WTC11 (cell line): ENCODE data around the gene ANKRA2. TPM values are rescaled to one million over a fixed set of nuclear protein-coding genes. Genes with fewer than 3 reads are reported as not detected.

Experiments used
- ATAC-seq: fragments of 200-7000 bp; cut with Tn5 transposase; 2 replicates; pipeline ENCODE4 v1.10.0; 2021; ENCODE audit warnings: mild to moderate bottlenecking, moderate library complexity
- CTCF ChIA-PET: fragments of 300-600 bp; sonication (Branson Sonifier 250); formaldehyde crosslinking; loops from one replicate; lab custom pipeline; 2021; ENCODE audit warnings: antibody characterized with exemption; lab: Charles Lee
- POLR2A ChIA-PET: fragments of 350-600 bp; sonication (Branson Sonifier 250); formaldehyde crosslinking; loops from one replicate; lab custom pipeline; 2021; ENCODE audit warnings: antibody characterized with exemption; lab: Charles Lee
- DNase-seq: peaks from one replicate; pipeline ENCODE4 v3.0.0; 2021; ENCODE audit warnings: low spot score
- H3K27ac Mint-ChIP-seq: 2 replicates; pipeline ENCODE4 v1.8.0; 2021; ENCODE audit warnings: mixed read lengths
- H3K27me3 Mint-ChIP-seq: 2 replicates; pipeline ENCODE4 v1.8.0; 2021; ENCODE audit warnings: low read depth, mild to moderate bottlenecking, moderate library complexity, mixed read lengths
- H3K36me3 Mint-ChIP-seq: 2 replicates; pipeline ENCODE4 v1.8.0; 2021; ENCODE audit warnings: mixed read lengths
- H3K4me1 Mint-ChIP-seq: 2 replicates; pipeline ENCODE4 v1.8.0; 2022; ENCODE audit warnings: mixed read lengths
- H3K4me3 Mint-ChIP-seq: 2 replicates; pipeline ENCODE4 v1.8.0; 2021; ENCODE audit warnings: mild to moderate bottlenecking, moderate library complexity, mixed read lengths
- H3K9me3 Mint-ChIP-seq: 2 replicates; pipeline ENCODE4 v1.8.0; 2021; ENCODE audit warnings: mixed read lengths
- CDX4 ChIP-seq: fragments of 250-450 bp; sonication (Bioruptor Pico); IDR thresholded peaks from 2 replicates; pipeline ENCODE4 v1.9.0; 2021; ENCODE audit warnings: moderate library complexity, mild to moderate bottlenecking, inconsistent platforms, borderline replicate concordance
- CREB1 ChIP-seq: sonication (generic); formaldehyde crosslinking; IDR thresholded peaks from 2 replicates; pipeline ENCODE4 v1.8.0; 2023; ENCODE audit warnings: mild to moderate bottlenecking, missing genetic modification reagents
- E2F4 ChIP-seq: sonication (generic); formaldehyde crosslinking; IDR thresholded peaks from 2 replicates; pipeline ENCODE4 v1.8.1; 2022; ENCODE audit warnings: low read depth, mild to moderate bottlenecking, moderate library complexity, missing genetic modification reagents, borderline replicate concordance
- ELF4 ChIP-seq: sonication (generic); formaldehyde crosslinking; IDR thresholded peaks from 2 replicates; pipeline ENCODE4 v1.8.1; 2022; ENCODE audit warnings: low read depth, mild to moderate bottlenecking, moderate library complexity, missing genetic modification reagents
- ERG ChIP-seq: fragments of 250-450 bp; sonication (Bioruptor Pico); IDR thresholded peaks from 2 replicates; pipeline ENCODE4 v1.8.0; 2021; ENCODE audit warnings: mild to moderate bottlenecking
- ETV6 ChIP-seq: sonication (generic); formaldehyde crosslinking; IDR thresholded peaks from 2 replicates; pipeline ENCODE4 v1.8.1; 2022; ENCODE audit warnings: mild to moderate bottlenecking, missing genetic modification reagents
- FOXJ3 ChIP-seq: sonication (generic); formaldehyde crosslinking; IDR thresholded peaks from 2 replicates; pipeline ENCODE4 v1.9.0; 2021; ENCODE audit warnings: missing genetic modification reagents, mild to moderate bottlenecking, borderline replicate concordance
- HMGA2 ChIP-seq: fragments of 250-450 bp; sonication (Bioruptor Pico); IDR thresholded peaks from 2 replicates; pipeline ENCODE4 v1.4.0; 2021; ENCODE audit warnings: mild to moderate bottlenecking, moderate library complexity
- IRF1 ChIP-seq: sonication (generic); formaldehyde crosslinking; IDR thresholded peaks from 2 replicates; pipeline ENCODE4 v1.8.0; 2023; ENCODE audit warnings: missing genetic modification reagents
- IRF2 ChIP-seq: sonication (generic); formaldehyde crosslinking; IDR thresholded peaks from 2 replicates; pipeline ENCODE4 v1.8.0; 2022; ENCODE audit warnings: low read depth, missing genetic modification reagents, borderline replicate concordance
- MAX ChIP-seq: sonication (generic); formaldehyde crosslinking; IDR thresholded peaks from 2 replicates; pipeline ENCODE4 v1.8.0; 2022; ENCODE audit warnings: mild to moderate bottlenecking, missing genetic modification reagents
- NFYB ChIP-seq: sonication (generic); formaldehyde crosslinking; conservative IDR thresholded peaks from 2 replicates; pipeline ENCODE4 v1.8.0; 2022; ENCODE audit warnings: low read depth, missing genetic modification reagents
- PREB ChIP-seq: sonication (generic); formaldehyde crosslinking; IDR thresholded peaks from 2 replicates; pipeline ENCODE4 v1.8.1; 2022; ENCODE audit warnings: mild to moderate bottlenecking, missing genetic modification reagents, moderate library complexity, borderline replicate concordance
- RORB ChIP-seq: fragments of 250-450 bp; sonication (Bioruptor Pico); IDR thresholded peaks from 2 replicates; pipeline ENCODE4 v1.9.0; 2021; ENCODE audit warnings: mild to moderate bottlenecking
- STAT6 ChIP-seq: sonication (generic); formaldehyde crosslinking; conservative IDR thresholded peaks from 2 replicates; pipeline ENCODE4 v1.8.1; 2023; ENCODE audit warnings: mild to moderate bottlenecking, low read depth, missing genetic modification reagents, moderate library complexity
- TP53 ChIP-seq: sonication (generic); formaldehyde crosslinking; IDR thresholded peaks from 2 replicates; pipeline ENCODE4 v1.8.1; 2023; ENCODE audit warnings: mild to moderate bottlenecking, missing genetic modification reagents
- ZMAT4 ChIP-seq: fragments of 250-450 bp; sonication (Bioruptor Pico); IDR thresholded peaks from 2 replicates; pipeline ENCODE4 v1.9.0; 2021; ENCODE audit warnings: mild to moderate bottlenecking
- ZNF138 ChIP-seq: sonication (generic); formaldehyde crosslinking; conservative IDR thresholded peaks from 2 replicates; pipeline ENCODE4 v1.8.1; 2022; ENCODE audit warnings: mild to moderate bottlenecking, moderate library complexity, missing genetic modification reagents
- ZNF263 ChIP-seq: sonication (generic); formaldehyde crosslinking; IDR thresholded peaks from 2 replicates; pipeline ENCODE4 v1.8.1; 2022; ENCODE audit warnings: low read depth, mild to moderate bottlenecking, moderate library complexity, missing genetic modification reagents
- ZSCAN18 ChIP-seq: fragments of 250-450 bp; sonication (Bioruptor Pico); IDR thresholded peaks from 2 replicates; pipeline ENCODE4 v2.1.2; 2022; ENCODE audit warnings: mild to moderate bottlenecking, moderate library complexity
- total RNA-seq: library from RNA; stranded (reverse); gene quantifications from 3 replicates; pipeline ENCODE4 v1.2.3, GENCODE V29; 2021

ANKRA2 gene
- total RNA-seq, 1 experiment from 2014 or later: 17.7 TPM

- ChIA-PET CTCF (interaction anchor here (0.8 to 3.0 kb wide), 2 partner anchors 11 to 310 kb away, joined by 3 to 7 read pairs; no protein-coding TSS in a partner anchor), POLR2A (no interaction called here)
- no peaks in the 10 kb centered on the region; the same call in 1 of the 2 replicates for H3K27me3 Mint-ChIP-seq
- ATAC-seq (no peak), DNase-seq (no peak)
- no peaks in the 10 kb centered on the region; the same call in 1 of the 2 replicates for H3K9me3 Mint-ChIP-seq
- H3K4me1 Mint-ChIP-seq: peaks cover 25% of the 10 kb centered on the region
- no peak for TF ChIP-seq ELF4 (CRISPR knock-in tag)
- no peak overlapping the region for H3K27ac Mint-ChIP-seq
- no peaks in the 10 kb centered on the region for H3K36me3 Mint-ChIP-seq
- H3K4me3 Mint-ChIP-seq: no peak overlapping the region
These were observed 39.7 kb downstream of the ANKRA2 start for GRCh38 chr5:73525606-73526203.

- Mint-ChIP-seq H3K4me1 (peaks cover 18% of the 10 kb centered on the region), H3K36me3 (no peaks in the 10 kb centered on the region), H3K27ac (no peak overlapping the region), H3K4me3 (no peak overlapping the region), H3K27me3 (no peaks in the 10 kb centered on the region), H3K9me3 (no peaks in the 10 kb centered on the region)
- POLR2A ChIA-PET: no interaction called here
- CTCF ChIA-PET: interaction anchor here (0.8 to 1.2 kb wide), 2 partner anchors 13 to 35 kb away, joined by 3 read pairs; no protein-coding TSS in a partner anchor
- ATAC-seq (no peak), DNase-seq (no peak)
- TF ChIP-seq ELF4 (CRISPR knock-in tag): no peak
- no peak for TF ChIP-seq ZMAT4 (CRISPR knock-in tag)
- TF ChIP-seq TP53 (CRISPR knock-in tag): no peak
- TF ChIP-seq ERG (CRISPR knock-in tag): no peak
- no peak for TF ChIP-seq CDX4 (CRISPR knock-in tag)
- no peak for TF ChIP-seq IRF1 (CRISPR knock-in tag)
- TF ChIP-seq IRF2 (CRISPR knock-in tag): no peak
- TF ChIP-seq CREB1: no peak
- TF ChIP-seq HMGA2 (CRISPR knock-in tag): no peak
- no peak for TF ChIP-seq E2F4
- no peak for TF ChIP-seq STAT6 (CRISPR knock-in tag)
- no peak for TF ChIP-seq RORB (CRISPR knock-in tag)
- no peak for TF ChIP-seq ETV6 (CRISPR knock-in tag)
- no peak for TF ChIP-seq MAX
- TF ChIP-seq PREB (CRISPR knock-in tag): no peak
- no peak for TF ChIP-seq ZNF263 (CRISPR knock-in tag)
- no peak for TF ChIP-seq ZSCAN18
- no peak for TF ChIP-seq NFYB
- TF ChIP-seq FOXJ3 (CRISPR knock-in tag): no peak
- no peak for TF ChIP-seq ZNF138 (CRISPR knock-in tag)
These were observed 41.6 kb downstream of the ANKRA2 start for GRCh38 chr5:73523861-73524260.
